GM12873 (cell line): ENCODE data around the gene DIPK1A.

ENCODE experiments used
- CTCF ChIP-seq: IDR thresholded peaks from 2 replicates; pipeline ENCODE4 v1.5.1; 2012; ENCODE audit warnings: low read depth, mild to moderate bottlenecking, moderate library complexity, low read length, control low read depth; ENCODE audit not compliant: insufficient read depth; ENCODE audit errors: missing control alignments

DIPK1A gene

GRCh38 chr1:92944901-92945747 is 16.1 kb downstream of the DIPK1A start:
- no peak for TF ChIP-seq CTCF

GRCh38 chr1:92943502-92943847 is 17.8 kb downstream of the DIPK1A start:
- TF ChIP-seq CTCF: no peak

- TF ChIP-seq CTCF: no peak
Measured at GRCh38 chr1:92940541-92940940, 20.7 kb downstream of the DIPK1A start.

GRCh38 chr1:92937731-92938130 is 23.5 kb downstream of the DIPK1A start:
- TF ChIP-seq CTCF: no peak

GRCh38 chr1:92936865-92937264 is 24.4 kb downstream of the DIPK1A start:
- TF ChIP-seq CTCF: no peak

GRCh38 chr1:92934395-92935378 is 26.6 kb downstream of the DIPK1A start:
- TF ChIP-seq CTCF: no peak

GRCh38 chr1:92933459-92933858 is 27.8 kb downstream of the DIPK1A start:
- TF ChIP-seq CTCF: no peak
